Neural progenitor cell (in vitro differentiated cells): ENCODE data around the gene EHMT1.

Experiments used
- EZH2 ChIP-seq: fragments of 200-600 bp; sonication (generic); IDR thresholded peaks from 2 replicates; pipeline ENCODE4 v1.6.1; 2017; ENCODE audit warnings: antibody characterized with exemption, mild to moderate bottlenecking, moderate library complexity
- EZH2phosphoT487 ChIP-seq: fragments of 200-600 bp; sonication (generic); IDR thresholded peaks from 2 replicates; pipeline ENCODE4 v1.6.1; 2017; ENCODE audit warnings: antibody characterized with exemption
- TF ChIP-seq, protein P1 (sequence below): fragments of 200-600 bp; sonication (generic); IDR thresholded peaks from 2 replicates; pipeline ENCODE4 v1.5.1; 2017; ENCODE audit warnings: antibody characterized with exemption, mild to moderate bottlenecking

GRCh38 chr9:137724818-137725240 is 106.0 kb downstream of the EHMT1 start:
- TF ChIP-seq, protein P1, sequence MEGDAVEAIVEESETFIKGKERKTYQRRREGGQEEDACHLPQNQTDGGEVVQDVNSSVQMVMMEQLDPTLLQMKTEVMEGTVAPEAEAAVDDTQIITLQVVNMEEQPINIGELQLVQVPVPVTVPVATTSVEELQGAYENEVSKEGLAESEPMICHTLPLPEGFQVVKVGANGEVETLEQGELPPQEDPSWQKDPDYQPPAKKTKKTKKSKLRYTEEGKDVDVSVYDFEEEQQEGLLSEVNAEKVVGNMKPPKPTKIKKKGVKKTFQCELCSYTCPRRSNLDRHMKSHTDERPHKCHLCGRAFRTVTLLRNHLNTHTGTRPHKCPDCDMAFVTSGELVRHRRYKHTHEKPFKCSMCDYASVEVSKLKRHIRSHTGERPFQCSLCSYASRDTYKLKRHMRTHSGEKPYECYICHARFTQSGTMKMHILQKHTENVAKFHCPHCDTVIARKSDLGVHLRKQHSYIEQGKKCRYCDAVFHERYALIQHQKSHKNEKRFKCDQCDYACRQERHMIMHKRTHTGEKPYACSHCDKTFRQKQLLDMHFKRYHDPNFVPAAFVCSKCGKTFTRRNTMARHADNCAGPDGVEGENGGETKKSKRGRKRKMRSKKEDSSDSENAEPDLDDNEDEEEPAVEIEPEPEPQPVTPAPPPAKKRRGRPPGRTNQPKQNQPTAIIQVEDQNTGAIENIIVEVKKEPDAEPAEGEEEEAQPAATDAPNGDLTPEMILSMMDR, result no peak
- no peak for TF ChIP-seq EZH2phosphoT487
- TF ChIP-seq EZH2, result no peak
